Measurements from ENCODE around the gene ZNF444.

DNA sequence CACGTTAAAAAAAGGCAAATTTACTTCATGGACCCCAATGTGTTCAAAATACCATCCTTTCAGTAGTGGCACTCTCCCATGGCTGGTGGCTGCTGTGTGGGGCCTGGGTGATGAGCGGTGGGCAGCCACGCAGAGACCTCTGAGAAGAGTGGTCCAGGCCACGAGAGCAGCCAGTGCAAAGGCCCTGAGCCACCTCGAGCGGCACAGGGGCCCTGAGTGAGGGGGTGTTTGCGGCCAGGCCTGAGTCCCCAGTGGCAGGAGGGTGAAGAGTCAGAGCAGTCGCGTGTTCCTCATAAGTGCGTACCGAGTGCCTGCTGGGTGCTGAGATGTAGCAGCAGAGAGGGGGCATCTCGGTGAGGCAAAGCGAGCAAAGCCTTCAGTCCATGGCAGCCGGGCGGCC is 7.0 kb downstream of the ZNF444 start:
- TF ChIP-seq, protein P1, sequence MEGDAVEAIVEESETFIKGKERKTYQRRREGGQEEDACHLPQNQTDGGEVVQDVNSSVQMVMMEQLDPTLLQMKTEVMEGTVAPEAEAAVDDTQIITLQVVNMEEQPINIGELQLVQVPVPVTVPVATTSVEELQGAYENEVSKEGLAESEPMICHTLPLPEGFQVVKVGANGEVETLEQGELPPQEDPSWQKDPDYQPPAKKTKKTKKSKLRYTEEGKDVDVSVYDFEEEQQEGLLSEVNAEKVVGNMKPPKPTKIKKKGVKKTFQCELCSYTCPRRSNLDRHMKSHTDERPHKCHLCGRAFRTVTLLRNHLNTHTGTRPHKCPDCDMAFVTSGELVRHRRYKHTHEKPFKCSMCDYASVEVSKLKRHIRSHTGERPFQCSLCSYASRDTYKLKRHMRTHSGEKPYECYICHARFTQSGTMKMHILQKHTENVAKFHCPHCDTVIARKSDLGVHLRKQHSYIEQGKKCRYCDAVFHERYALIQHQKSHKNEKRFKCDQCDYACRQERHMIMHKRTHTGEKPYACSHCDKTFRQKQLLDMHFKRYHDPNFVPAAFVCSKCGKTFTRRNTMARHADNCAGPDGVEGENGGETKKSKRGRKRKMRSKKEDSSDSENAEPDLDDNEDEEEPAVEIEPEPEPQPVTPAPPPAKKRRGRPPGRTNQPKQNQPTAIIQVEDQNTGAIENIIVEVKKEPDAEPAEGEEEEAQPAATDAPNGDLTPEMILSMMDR (IDR thresholded peaks at IDR 0.05), result no peak
- no peak for TF ChIP-seq SREBF2 (IDR thresholded peaks at IDR 0.05)
- no peak for TF ChIP-seq EP300 (IDR thresholded peaks at IDR 0.05)
- TF ChIP-seq, protein P2, sequence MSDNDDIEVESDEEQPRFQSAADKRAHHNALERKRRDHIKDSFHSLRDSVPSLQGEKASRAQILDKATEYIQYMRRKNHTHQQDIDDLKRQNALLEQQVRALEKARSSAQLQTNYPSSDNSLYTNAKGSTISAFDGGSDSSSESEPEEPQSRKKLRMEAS (IDR thresholded peaks at IDR 0.05), result no peak
- TF ChIP-seq JUN (IDR thresholded peaks at IDR 0.05), result no peak
- TF ChIP-seq, protein P3, sequence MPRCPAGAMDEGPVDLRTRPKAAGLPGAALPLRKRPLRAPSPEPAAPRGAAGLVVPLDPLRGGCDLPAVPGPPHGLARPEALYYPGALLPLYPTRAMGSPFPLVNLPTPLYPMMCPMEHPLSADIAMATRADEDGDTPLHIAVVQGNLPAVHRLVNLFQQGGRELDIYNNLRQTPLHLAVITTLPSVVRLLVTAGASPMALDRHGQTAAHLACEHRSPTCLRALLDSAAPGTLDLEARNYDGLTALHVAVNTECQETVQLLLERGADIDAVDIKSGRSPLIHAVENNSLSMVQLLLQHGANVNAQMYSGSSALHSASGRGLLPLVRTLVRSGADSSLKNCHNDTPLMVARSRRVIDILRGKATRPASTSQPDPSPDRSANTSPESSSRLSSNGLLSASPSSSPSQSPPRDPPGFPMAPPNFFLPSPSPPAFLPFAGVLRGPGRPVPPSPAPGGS (IDR thresholded peaks at IDR 0.05), result no peak
- TF ChIP-seq RFX5 (IDR thresholded peaks at IDR 0.05), result no peak
- no peak for TF ChIP-seq MAZ (IDR thresholded peaks at IDR 0.05; ENCODE audit: borderline replicate concordance, low read depth, low read length)
- TF ChIP-seq RAD21 (conservative IDR thresholded peaks at IDR 0.05 in 1 of 2, IDR thresholded peaks at IDR 0.05 in 1 of 2), result no peak
- TF ChIP-seq, protein P4, sequence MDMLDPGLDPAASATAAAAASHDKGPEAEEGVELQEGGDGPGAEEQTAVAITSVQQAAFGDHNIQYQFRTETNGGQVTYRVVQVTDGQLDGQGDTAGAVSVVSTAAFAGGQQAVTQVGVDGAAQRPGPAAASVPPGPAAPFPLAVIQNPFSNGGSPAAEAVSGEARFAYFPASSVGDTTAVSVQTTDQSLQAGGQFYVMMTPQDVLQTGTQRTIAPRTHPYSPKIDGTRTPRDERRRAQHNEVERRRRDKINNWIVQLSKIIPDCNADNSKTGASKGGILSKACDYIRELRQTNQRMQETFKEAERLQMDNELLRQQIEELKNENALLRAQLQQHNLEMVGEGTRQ (IDR thresholded peaks at IDR 0.05), result no peak
- TF ChIP-seq, protein P5, sequence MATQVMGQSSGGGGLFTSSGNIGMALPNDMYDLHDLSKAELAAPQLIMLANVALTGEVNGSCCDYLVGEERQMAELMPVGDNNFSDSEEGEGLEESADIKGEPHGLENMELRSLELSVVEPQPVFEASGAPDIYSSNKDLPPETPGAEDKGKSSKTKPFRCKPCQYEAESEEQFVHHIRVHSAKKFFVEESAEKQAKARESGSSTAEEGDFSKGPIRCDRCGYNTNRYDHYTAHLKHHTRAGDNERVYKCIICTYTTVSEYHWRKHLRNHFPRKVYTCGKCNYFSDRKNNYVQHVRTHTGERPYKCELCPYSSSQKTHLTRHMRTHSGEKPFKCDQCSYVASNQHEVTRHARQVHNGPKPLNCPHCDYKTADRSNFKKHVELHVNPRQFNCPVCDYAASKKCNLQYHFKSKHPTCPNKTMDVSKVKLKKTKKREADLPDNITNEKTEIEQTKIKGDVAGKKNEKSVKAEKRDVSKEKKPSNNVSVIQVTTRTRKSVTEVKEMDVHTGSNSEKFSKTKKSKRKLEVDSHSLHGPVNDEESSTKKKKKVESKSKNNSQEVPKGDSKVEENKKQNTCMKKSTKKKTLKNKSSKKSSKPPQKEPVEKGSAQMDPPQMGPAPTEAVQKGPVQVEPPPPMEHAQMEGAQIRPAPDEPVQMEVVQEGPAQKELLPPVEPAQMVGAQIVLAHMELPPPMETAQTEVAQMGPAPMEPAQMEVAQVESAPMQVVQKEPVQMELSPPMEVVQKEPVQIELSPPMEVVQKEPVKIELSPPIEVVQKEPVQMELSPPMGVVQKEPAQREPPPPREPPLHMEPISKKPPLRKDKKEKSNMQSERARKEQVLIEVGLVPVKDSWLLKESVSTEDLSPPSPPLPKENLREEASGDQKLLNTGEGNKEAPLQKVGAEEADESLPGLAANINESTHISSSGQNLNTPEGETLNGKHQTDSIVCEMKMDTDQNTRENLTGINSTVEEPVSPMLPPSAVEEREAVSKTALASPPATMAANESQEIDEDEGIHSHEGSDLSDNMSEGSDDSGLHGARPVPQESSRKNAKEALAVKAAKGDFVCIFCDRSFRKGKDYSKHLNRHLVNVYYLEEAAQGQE (IDR thresholded peaks at IDR 0.05), result no peak
- no peak for TF ChIP-seq CHD2 (IDR thresholded peaks at IDR 0.05; ENCODE audit: low read length, partially characterized antibody)
- TF ChIP-seq ZSCAN20 (CRISPR knock-in tag; IDR thresholded peaks at IDR 0.05), result no peak
- TF ChIP-seq, protein P6, sequence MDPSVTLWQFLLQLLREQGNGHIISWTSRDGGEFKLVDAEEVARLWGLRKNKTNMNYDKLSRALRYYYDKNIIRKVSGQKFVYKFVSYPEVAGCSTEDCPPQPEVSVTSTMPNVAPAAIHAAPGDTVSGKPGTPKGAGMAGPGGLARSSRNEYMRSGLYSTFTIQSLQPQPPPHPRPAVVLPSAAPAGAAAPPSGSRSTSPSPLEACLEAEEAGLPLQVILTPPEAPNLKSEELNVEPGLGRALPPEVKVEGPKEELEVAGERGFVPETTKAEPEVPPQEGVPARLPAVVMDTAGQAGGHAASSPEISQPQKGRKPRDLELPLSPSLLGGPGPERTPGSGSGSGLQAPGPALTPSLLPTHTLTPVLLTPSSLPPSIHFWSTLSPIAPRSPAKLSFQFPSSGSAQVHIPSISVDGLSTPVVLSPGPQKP (IDR thresholded peaks at IDR 0.05; ENCODE audit: low read depth, low read length), result no peak

All from A549 (cell line).